Measurements from ENCODE around the gene PGLYRP2. TPM values are rescaled to one million over a fixed set of nuclear protein-coding genes. Genes with fewer than 3 reads are reported as not detected.

Gene PGLYRP2
- total RNA-seq, 1 donor: not detected

DNA sequence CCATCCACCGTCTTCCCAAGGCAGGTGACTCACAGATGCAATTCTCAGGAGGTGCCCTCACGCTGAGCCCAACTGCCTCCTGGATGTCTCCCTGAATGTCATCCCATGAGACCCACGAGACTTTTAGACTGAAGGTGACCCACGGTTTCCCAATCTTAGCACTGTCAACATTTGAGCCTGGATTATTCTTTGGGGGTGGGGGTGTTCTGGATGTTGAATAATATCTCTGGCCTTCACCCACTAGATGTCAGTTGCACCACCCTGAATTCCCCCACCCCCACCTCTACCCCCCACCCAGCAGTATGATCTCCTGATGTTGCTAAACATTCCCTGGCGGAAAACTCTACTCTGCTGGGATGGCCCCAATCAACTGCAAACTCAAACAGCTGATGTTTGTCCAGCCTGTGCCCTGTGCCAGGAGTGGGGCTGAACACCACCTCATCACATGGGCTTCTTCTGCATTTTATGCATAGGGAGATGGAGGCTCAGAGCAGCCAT lies 26.8 kb upstream of the PGLYRP2 start:
- TF ChIP-seq, protein P1, sequence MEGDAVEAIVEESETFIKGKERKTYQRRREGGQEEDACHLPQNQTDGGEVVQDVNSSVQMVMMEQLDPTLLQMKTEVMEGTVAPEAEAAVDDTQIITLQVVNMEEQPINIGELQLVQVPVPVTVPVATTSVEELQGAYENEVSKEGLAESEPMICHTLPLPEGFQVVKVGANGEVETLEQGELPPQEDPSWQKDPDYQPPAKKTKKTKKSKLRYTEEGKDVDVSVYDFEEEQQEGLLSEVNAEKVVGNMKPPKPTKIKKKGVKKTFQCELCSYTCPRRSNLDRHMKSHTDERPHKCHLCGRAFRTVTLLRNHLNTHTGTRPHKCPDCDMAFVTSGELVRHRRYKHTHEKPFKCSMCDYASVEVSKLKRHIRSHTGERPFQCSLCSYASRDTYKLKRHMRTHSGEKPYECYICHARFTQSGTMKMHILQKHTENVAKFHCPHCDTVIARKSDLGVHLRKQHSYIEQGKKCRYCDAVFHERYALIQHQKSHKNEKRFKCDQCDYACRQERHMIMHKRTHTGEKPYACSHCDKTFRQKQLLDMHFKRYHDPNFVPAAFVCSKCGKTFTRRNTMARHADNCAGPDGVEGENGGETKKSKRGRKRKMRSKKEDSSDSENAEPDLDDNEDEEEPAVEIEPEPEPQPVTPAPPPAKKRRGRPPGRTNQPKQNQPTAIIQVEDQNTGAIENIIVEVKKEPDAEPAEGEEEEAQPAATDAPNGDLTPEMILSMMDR (IDR thresholded peaks at IDR 0.05; ENCODE audit: extremely low read depth, low read depth, low read length): no peak
- Histone ChIP-seq H3K4me3 (ENCODE audit: insufficient read depth, low read length) (no peak overlapping the region), H4K20me1 (ENCODE audit: insufficient read depth, low read length) (no peaks in the 10 kb centered on the region), H3K79me2 (ENCODE audit: insufficient read depth, low read length) (no peaks in the 10 kb centered on the region), H3K36me3 (ENCODE audit: insufficient read depth, low read length) (no peaks in the 10 kb centered on the region), H3K4me1 (ENCODE audit: insufficient read depth, low read length) (no peaks in the 10 kb centered on the region), H3K27me3 (ENCODE audit: insufficient read depth, low read length) (peaks cover 11% of the 10 kb centered on the region), H3K27ac (ENCODE audit: low read depth, low read length) (no peak overlapping the region), H3K9me3 (ENCODE audit: low read depth, low read length) (no peaks in the 10 kb centered on the region), H3K4me2 (ENCODE audit: insufficient read depth, low read length) (no peak overlapping the region), H2AFZ (ENCODE audit: low read length) (no peak overlapping the region)
- no peak for DNase-seq (ENCODE audit: insufficient read length, low spot score, missing footprints)

DNA sequence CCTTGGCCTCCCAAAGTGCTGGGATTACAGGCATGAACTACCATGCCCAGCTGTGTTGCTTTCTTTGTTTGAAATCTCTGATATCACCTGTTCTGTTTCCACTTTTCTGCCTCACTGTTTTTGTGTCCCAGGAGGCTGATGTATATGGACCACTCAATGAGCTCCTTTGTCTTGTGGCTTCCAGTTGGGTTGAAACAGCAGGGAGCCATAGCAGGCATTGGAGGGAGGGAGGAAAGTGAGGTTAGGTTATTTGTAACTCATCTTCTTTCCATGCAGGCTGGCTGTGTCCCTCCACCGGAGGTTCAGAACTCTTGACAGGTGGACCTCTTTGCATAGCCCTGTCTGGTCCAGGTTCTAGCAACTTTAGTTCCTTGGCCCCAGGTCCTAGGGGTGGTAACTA lies 23.0 kb upstream of the PGLYRP2 start:
- TF ChIP-seq, protein P1 (IDR thresholded peaks at IDR 0.05; ENCODE audit: extremely low read depth, low read depth, low read length): no peak
- H3K4me1 ChIP-seq (ENCODE audit: insufficient read depth, low read length): no peaks in the 10 kb centered on the region

DNA sequence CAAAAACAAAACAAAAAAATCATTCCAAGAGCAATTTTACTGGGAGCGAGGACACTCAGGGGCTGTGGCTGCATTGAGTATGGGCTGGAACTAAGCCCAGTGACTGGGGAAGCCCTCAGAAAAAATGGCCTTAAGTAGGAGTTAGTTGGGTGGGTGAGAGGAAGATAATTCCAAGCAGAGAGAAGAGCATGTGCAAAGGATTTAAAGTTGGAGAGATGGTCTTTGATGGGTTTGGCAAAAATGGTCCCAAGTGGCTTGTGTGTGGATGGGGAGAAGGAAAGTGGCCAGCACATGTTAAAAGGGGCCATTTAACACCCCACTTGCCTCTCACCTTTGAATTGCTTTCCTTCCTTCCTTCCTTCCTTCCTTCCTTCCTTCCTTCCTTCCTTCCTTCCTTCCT lies 22.3 kb upstream of the PGLYRP2 start:
- Histone ChIP-seq H3K36me3 (ENCODE audit: insufficient read depth, low read length) (no peaks in the 10 kb centered on the region), H3K79me2 (ENCODE audit: insufficient read depth, low read length) (no peaks in the 10 kb centered on the region), H3K9me3 (ENCODE audit: low read depth, low read length) (no peaks in the 10 kb centered on the region), H3K27me3 (ENCODE audit: insufficient read depth, low read length) (no peaks in the 10 kb centered on the region), H3K4me2 (ENCODE audit: insufficient read depth, low read length) (no peak overlapping the region), H4K20me1 (ENCODE audit: insufficient read depth, low read length) (no peaks in the 10 kb centered on the region), H2AFZ (ENCODE audit: low read length) (no peak overlapping the region), H3K4me1 (ENCODE audit: insufficient read depth, low read length) (no peaks in the 10 kb centered on the region), H3K27ac (ENCODE audit: low read depth, low read length) (no peak overlapping the region), H3K4me3 (ENCODE audit: insufficient read depth, low read length) (no peak overlapping the region)
- TF ChIP-seq, protein P1 (IDR thresholded peaks at IDR 0.05; ENCODE audit: extremely low read depth, low read depth, low read length): no peak
- DNase-seq (ENCODE audit: insufficient read length, low spot score, missing footprints): no peak

More for the DNA sequence above, 23.0 kb upstream of the PGLYRP2 start:
- Histone ChIP-seq H3K9me3 (ENCODE audit: low read depth, low read length) (no peaks in the 10 kb centered on the region), H3K4me2 (ENCODE audit: insufficient read depth, low read length) (no peak overlapping the region), H3K79me2 (ENCODE audit: insufficient read depth, low read length) (no peaks in the 10 kb centered on the region), H3K4me3 (ENCODE audit: insufficient read depth, low read length) (no peak overlapping the region), H4K20me1 (ENCODE audit: insufficient read depth, low read length) (no peaks in the 10 kb centered on the region), H3K36me3 (ENCODE audit: insufficient read depth, low read length) (no peaks in the 10 kb centered on the region), H2AFZ (ENCODE audit: low read length) (no peak overlapping the region), H3K27ac (ENCODE audit: low read depth, low read length) (no peak overlapping the region), H3K27me3 (ENCODE audit: insufficient read depth, low read length) (peaks cover 2% of the 10 kb centered on the region)
- no peak for DNase-seq (ENCODE audit: insufficient read length, low spot score, missing footprints)

DNA sequence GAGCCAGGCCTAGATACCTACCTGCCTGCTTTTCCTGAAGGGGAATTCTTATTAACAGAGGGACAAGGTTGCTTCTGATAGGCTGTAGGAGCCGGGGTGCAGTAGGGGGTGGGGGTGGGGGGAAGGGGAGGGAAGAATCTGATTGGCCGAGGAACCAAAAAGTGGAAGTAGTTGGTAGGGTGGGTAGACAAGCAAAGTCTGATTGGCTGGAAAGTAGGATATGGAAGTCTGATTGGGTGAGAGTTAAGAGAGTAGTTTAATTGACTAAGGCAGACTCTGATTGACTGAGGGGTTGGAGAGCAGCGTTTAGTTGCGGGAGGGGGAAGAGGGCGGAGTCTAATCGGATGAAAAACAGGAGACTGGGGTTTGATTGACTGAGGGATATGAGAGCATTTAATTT lies 19.6 kb upstream of the PGLYRP2 start:
- no peaks in the 10 kb centered on the region for H3K9me3 ChIP-seq (ENCODE audit: low read depth, low read length)
- H4K20me1 ChIP-seq (ENCODE audit: insufficient read depth, low read length): no peaks in the 10 kb centered on the region
- no peaks in the 10 kb centered on the region for H3K27me3 ChIP-seq (ENCODE audit: insufficient read depth, low read length)
- DNase-seq (ENCODE audit: insufficient read length, low spot score, missing footprints): no peak
- no peaks in the 10 kb centered on the region for H3K79me2 ChIP-seq (ENCODE audit: insufficient read depth, low read length)
- no peaks in the 10 kb centered on the region for H3K36me3 ChIP-seq (ENCODE audit: insufficient read depth, low read length)
- TF ChIP-seq, protein P1 (IDR thresholded peaks at IDR 0.05; ENCODE audit: extremely low read depth, low read depth, low read length): no peak
- no peak overlapping the region for H3K4me3 ChIP-seq (ENCODE audit: insufficient read depth, low read length)
- H3K27ac ChIP-seq (ENCODE audit: low read depth, low read length): no peak overlapping the region
- H3K4me1 ChIP-seq (ENCODE audit: insufficient read depth, low read length): no peaks in the 10 kb centered on the region
- no peak overlapping the region for H3K4me2 ChIP-seq (ENCODE audit: insufficient read depth, low read length)
- no peak overlapping the region for H2AFZ ChIP-seq (ENCODE audit: low read length)
